GM18909 (cell line): ENCODE measurements around the gene NLGN3.

Experiments used
- ATAC-seq: cut with Tn5 transposase; IDR thresholded peaks from one replicate; pipeline ENCODE4 v1.9.1; 2021; ENCODE audit warnings: mild to moderate bottlenecking; ENCODE audit not compliant: unreplicated experiment, poor library complexity

NLGN3 gene

GRCh38 chrX:71118032-71118984 lies 26.3 kb upstream of the NLGN3 start, which contains the start of gene MED12:
MED12 (plus strand) TSS chrX:71118596; CDS start chrX:71118755, 159 bp downstream.
- peak; percentile 89 for ATAC-seq

GRCh38 chrX:71118985-71119535 lies 25.6 kb upstream of the NLGN3 start:
- ATAC-seq, result no peak

- ATAC-seq, result no peak
Observed at GRCh38 chrX:71128166-71128833, 16.3 kb upstream of the NLGN3 start.

GRCh38 chrX:71128915-71129765 lies 15.5 kb upstream of the NLGN3 start:
- ATAC-seq, result peak; percentile 81

GRCh38 chrX:71131510-71131909 lies 13.1 kb upstream of the NLGN3 start:
- no peak for ATAC-seq

- no peak for ATAC-seq
Observed at GRCh38 chrX:71140440-71140839, 4.2 kb upstream of the NLGN3 start.

GRCh38 chrX:71143508-71143907 lies 1.1 kb upstream of the NLGN3 start:
- no peak for ATAC-seq

GRCh38 chrX:71147496-71148277 lies 3.0 kb downstream of the NLGN3 start:
- no peak for ATAC-seq

- no peak for ATAC-seq
Observed at GRCh38 chrX:71148278-71148663, 3.6 kb downstream of the NLGN3 start.

- no peak for ATAC-seq
Observed at GRCh38 chrX:71151366-71151765, 6.7 kb downstream of the NLGN3 start.

GRCh38 chrX:71154196-71154595 lies 9.6 kb downstream of the NLGN3 start:
- ATAC-seq, result no peak

GRCh38 chrX:71154641-71155040 lies 10.0 kb downstream of the NLGN3 start:
- no peak for ATAC-seq

- no peak for ATAC-seq
Observed at GRCh38 chrX:71158603-71159002, 14.0 kb downstream of the NLGN3 start.

- no peak for ATAC-seq
Observed at GRCh38 chrX:71159335-71159734, 14.7 kb downstream of the NLGN3 start.

GRCh38 chrX:71160475-71160874 lies 15.8 kb downstream of the NLGN3 start:
- ATAC-seq, result no peak

- ATAC-seq, result no peak
Observed at GRCh38 chrX:71162981-71163380, 18.3 kb downstream of the NLGN3 start.

- no peak for ATAC-seq
Observed at GRCh38 chrX:71164071-71164470, 19.4 kb downstream of the NLGN3 start.

- ATAC-seq, result no peak
Observed at GRCh38 chrX:71166461-71166860, 21.8 kb downstream of the NLGN3 start.

GRCh38 chrX:71167031-71167781 lies 22.6 kb downstream of the NLGN3 start:
- ATAC-seq, result no peak
